Endometrium (tissue), 2 donors: Measurements from ENCODE around the gene ZC3H7A.
A peak's percentile ranks its signal among the peaks of the same experiment; 100 is the strongest.

Experiments used
- FAIRE-seq: peaks from 2 replicates; lab custom pipeline; 2012; peaks lifted over from hg19 to GRCh38; lab: Jason Lieb, UNC
- donor health status: control.
- donor health status: control.

ZC3H7A gene

GRCh38 chr16:11774065-11774626 is 22.9 kb downstream of the ZC3H7A start:
- no peak for FAIRE-seq

- FAIRE-seq, result no peak
These were observed 28.2 kb downstream of the ZC3H7A start for GRCh38 chr16:11768849-11769248.

- no peak for FAIRE-seq
These were observed 34.6 kb downstream of the ZC3H7A start for GRCh38 chr16:11762431-11762830.

GRCh38 chr16:11759997-11760396 is 37.1 kb downstream of the ZC3H7A start:
- FAIRE-seq, result no peak

GRCh38 chr16:11759163-11759834 is 37.8 kb downstream of the ZC3H7A start:
- FAIRE-seq, result no peak

- FAIRE-seq, result no peak
These were observed 39.1 kb downstream of the ZC3H7A start for GRCh38 chr16:11757671-11758545.

GRCh38 chr16:11756248-11756647 is 40.8 kb downstream of the ZC3H7A start:
- no peak for FAIRE-seq

- no peak for FAIRE-seq
These were observed 41.9 kb downstream of the ZC3H7A start for GRCh38 chr16:11755022-11755760.

GRCh38 chr16:11752856-11753255 is 44.2 kb downstream of the ZC3H7A start:
- no peak for FAIRE-seq

- FAIRE-seq, result no peak
These were observed 47.0 kb downstream of the ZC3H7A start for GRCh38 chr16:11750056-11750455.

- no peak for FAIRE-seq
These were observed 48.4 kb downstream of the ZC3H7A start for GRCh38 chr16:11748404-11749254.

- no peak for FAIRE-seq
These were observed 49.1 kb downstream of the ZC3H7A start for GRCh38 chr16:11747949-11748403.

GRCh38 chr16:11744075-11744470 is 53.0 kb downstream of the ZC3H7A start:
- no peak for FAIRE-seq

GRCh38 chr16:11743308-11744074 is 53.6 kb downstream of the ZC3H7A start:
- no peak for FAIRE-seq

GRCh38 chr16:11742536-11743307 is 54.3 kb downstream of the ZC3H7A start, which contains the start of gene TXNDC11:
Gene TXNDC11, minus strand, starts transcription at chr16:11742857. Its CDS starts 127 bp downstream, at chr16:11742730.
- FAIRE-seq, result peak; percentile 33

GRCh38 chr16:11742093-11742535 is 54.9 kb downstream of the ZC3H7A start:
- FAIRE-seq, result no peak

GRCh38 chr16:11740567-11740966 is 56.5 kb downstream of the ZC3H7A start:
- no peak for FAIRE-seq

GRCh38 chr16:11738742-11739544 is 58.1 kb downstream of the ZC3H7A start:
- FAIRE-seq, result no peak

- FAIRE-seq, result no peak
These were observed 59.3 kb downstream of the ZC3H7A start for GRCh38 chr16:11737713-11738112.
